Breast epithelium (tissue), 3 donors: Measurements from ENCODE around the gene XCR1.

Source experiments
- CTCF ChIP-seq, 3 donors: fragments of 450-650 bp; IDR thresholded peaks; one replicate each; pipeline ENCODE4 v1.5.1; 2016 to 2017; ENCODE audit warnings: antibody characterized with exemption in 3 of 3, mild to moderate bottlenecking in 3 of 3, moderate library complexity in 3 of 3
- POLR2A ChIP-seq: fragments of 450-650 bp; IDR thresholded peaks from one replicate; pipeline ENCODE4 v1.6.1; 2016; ENCODE audit warnings: antibody characterized with exemption, mild to moderate bottlenecking, moderate library complexity
- POLR2AphosphoS5 ChIP-seq, 3 donors: sonication (generic); formaldehyde crosslinking; IDR thresholded peaks; one replicate each; pipeline ENCODE4 v1.6.1; 2017; ENCODE audit warnings: antibody characterized with exemption in 3 of 3

- TF ChIP-seq CTCF (IDR thresholded peaks at IDR 0.05) (no peak), POLR2A (no peak), POLR2AphosphoS5 (IDR thresholded peaks at IDR 0.05) (no peak)
Measured at GRCh38 chr3:46062679-46063078, 35.4 kb upstream of the XCR1 start.
